Measurements from ENCODE around the gene SEC23B.

SEC23B gene

GRCh38 chr20:18588574-18588933, 80.8 kb downstream of the SEC23B start:
- no peak for DNase-seq

GRCh38 chr20:18589941-18590674, 82.4 kb downstream of the SEC23B start:
- DNase-seq, result no peak

- no peak for DNase-seq
Measured at GRCh38 chr20:18596270-18596669, 88.5 kb downstream of the SEC23B start.

GRCh38 chr20:18609741-18610140, 102.0 kb downstream of the SEC23B start:
- DNase-seq, result no peak

Data from HCEC 1CT (cell line).